ENCODE data around the gene APBB2. TPM values are rescaled to one million over a fixed set of nuclear protein-coding genes. Genes with fewer than 3 reads are reported as not detected.

APBB2 gene
- total and polyA plus RNA-seq, 2 donors (not counting 1 experiment from before 2014, with no cell fraction given), result 4.4 to 15.8 TPM

DNA sequence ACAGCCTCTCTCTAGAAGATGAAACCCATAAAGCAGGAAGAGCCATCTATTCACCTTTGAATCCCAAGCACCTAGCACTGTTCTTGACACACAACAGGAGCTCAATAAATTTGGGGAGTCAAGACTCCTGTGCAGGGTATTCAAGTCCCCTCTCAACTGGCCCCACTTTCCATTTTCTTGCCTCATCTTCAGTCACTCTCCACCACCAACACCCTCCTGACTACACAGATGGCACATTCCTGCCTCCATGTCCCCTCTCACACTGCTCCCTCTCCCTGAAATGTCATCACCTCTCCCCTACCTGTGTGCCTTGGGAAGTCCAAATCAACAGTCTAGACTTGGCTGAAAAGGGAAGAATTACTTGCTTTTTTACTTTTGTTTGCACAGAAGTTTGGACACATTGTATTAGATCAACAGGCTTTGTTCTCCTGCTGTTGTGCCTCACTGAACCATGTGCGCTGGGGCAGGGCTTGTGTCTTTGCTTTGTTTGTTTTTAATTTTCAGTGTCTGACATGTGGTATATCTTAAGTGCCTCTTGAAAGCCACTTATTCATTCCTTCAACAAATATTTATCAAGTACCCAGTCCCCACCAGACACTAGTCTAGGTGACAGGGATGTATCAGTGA is 85.1 kb downstream of the APBB2 start:
- no CpG with 5 or more reads among the region's 1 CpG for WGBS (ENCODE audit: insufficient coverage)
- no peaks in the 10 kb centered on the region for H3K4me1 Mint-ChIP-seq
- Histone ChIP-seq H2AFZ (ENCODE audit: insufficient read depth, low read depth, low read length, poor library complexity, severe bottlenecking) (no peak overlapping the region), H3K36me3 (replicated peaks in 1 of 2; ENCODE audit: control extremely low read depth in 1 of 2, control insufficient read depth in 1 of 2, extremely low read depth in 1 of 2, insufficient read depth in 2 of 2, low read length in 1 of 2) (no peaks in the 10 kb centered on the region), H3K4me3 (ENCODE audit: control extremely low read depth in 1 of 5, extremely low read depth in 1 of 5, insufficient read depth in 1 of 5, low read depth in 2 of 5, low read length in 4 of 5) (no peak overlapping the region), H3K79me2 (ENCODE audit: control insufficient read depth, insufficient read depth, low read length) (no peaks in the 10 kb centered on the region), H3K4me2 (replicated peaks; ENCODE audit: low read depth, low read length, poor library complexity, severe bottlenecking) (no peak overlapping the region), H3K9me3 (ENCODE audit: control extremely low read depth in 1 of 3, control insufficient read depth in 2 of 3, insufficient read depth in 1 of 3, low read length in 2 of 3) (no peaks in the 10 kb centered on the region), H3K27me3 (replicated peaks in 1 of 4; ENCODE audit: control extremely low read depth in 1 of 4, control insufficient read depth in 3 of 4, insufficient read depth in 4 of 4, low read length in 3 of 4) (no peaks in the 10 kb centered on the region), H3K27ac (ENCODE audit: low read length in 2 of 2) (no peak overlapping the region), H4K20me1 (ENCODE audit: control insufficient read depth, insufficient read depth, low read length, poor library complexity, severe bottlenecking) (no peaks in the 10 kb centered on the region), H3K4me1 (ENCODE audit: control insufficient read depth in 2 of 2, insufficient read depth in 2 of 2, low read length in 2 of 2) (no peaks in the 10 kb centered on the region), H3K9ac (ENCODE audit: low read length) (no peak overlapping the region)
- POLR2A ChIA-PET, result no interaction called here
- ATAC-seq (ENCODE audit: low read depth) (no peak), DNase-seq (no peak)
- H3K4me3 Mint-ChIP-seq, result no peak overlapping the region
- TF ChIP-seq, protein P1, sequence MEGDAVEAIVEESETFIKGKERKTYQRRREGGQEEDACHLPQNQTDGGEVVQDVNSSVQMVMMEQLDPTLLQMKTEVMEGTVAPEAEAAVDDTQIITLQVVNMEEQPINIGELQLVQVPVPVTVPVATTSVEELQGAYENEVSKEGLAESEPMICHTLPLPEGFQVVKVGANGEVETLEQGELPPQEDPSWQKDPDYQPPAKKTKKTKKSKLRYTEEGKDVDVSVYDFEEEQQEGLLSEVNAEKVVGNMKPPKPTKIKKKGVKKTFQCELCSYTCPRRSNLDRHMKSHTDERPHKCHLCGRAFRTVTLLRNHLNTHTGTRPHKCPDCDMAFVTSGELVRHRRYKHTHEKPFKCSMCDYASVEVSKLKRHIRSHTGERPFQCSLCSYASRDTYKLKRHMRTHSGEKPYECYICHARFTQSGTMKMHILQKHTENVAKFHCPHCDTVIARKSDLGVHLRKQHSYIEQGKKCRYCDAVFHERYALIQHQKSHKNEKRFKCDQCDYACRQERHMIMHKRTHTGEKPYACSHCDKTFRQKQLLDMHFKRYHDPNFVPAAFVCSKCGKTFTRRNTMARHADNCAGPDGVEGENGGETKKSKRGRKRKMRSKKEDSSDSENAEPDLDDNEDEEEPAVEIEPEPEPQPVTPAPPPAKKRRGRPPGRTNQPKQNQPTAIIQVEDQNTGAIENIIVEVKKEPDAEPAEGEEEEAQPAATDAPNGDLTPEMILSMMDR (IDR thresholded peaks at IDR 0.05), result no peak
- no peak for TF ChIP-seq EZH2 (IDR thresholded peaks at IDR 0.05; ENCODE audit: borderline replicate concordance, insufficient read depth, low read depth, low read length, poor library complexity, severe bottlenecking)
- intact Hi-C loops (cut with micrococcal nuclease), result no loop called here
- CTCF ChIA-PET, result no interaction called here
- no peak overlapping the region for H3K27ac Mint-ChIP-seq
- no peaks in the 10 kb centered on the region for H3K9me3 Mint-ChIP-seq (ENCODE audit: insufficient read depth)
- no peaks in the 10 kb centered on the region for H3K27me3 Mint-ChIP-seq

DNA sequence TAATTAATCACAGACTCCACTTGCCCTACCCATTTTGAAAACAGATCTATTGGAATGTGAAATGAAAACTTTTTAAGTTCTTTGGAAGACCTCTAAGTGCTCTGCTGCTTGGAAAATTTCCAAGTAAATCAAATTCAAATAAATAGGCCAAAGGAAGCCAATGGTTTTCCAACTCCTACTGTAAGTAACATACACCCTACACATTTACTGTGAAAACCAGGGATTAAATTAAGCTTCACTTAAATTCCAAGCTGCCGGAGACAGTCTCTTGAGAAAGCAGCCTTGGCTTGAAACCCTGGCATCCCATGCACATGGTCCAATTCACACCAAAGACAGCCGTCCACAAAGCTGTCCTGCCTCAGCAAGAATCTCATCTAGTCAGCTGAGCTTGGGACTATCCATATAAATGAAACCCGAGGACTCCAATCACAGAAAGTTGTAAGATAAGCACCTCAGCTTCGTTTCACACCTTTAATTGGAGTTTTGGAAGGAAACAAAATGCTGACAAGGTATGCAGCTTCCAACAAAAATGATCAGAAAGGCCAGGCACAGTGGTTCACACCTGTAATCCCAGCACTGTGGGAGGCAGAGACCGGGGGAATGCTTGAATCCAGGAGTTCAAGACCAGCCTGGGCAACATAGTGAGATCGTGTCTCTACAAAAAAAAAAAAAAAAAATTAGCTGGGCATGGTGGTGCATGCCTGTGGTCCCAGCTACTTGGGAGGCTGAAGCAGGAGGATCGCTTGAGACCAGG is 88.6 kb downstream of the APBB2 start:
- H3K79me2 ChIP-seq (ENCODE audit: control insufficient read depth, insufficient read depth, low read length), result no peaks in the 10 kb centered on the region
- H3K27ac ChIP-seq (ENCODE audit: low read length in 2 of 2), result no peak overlapping the region
- ChIA-PET CTCF (no interaction called here), POLR2A (no interaction called here)
- H3K27me3 Mint-ChIP-seq, result no peaks in the 10 kb centered on the region
- no peak for ATAC-seq (ENCODE audit: low read depth)
- TF ChIP-seq EZH2 (IDR thresholded peaks at IDR 0.05; ENCODE audit: borderline replicate concordance, insufficient read depth, low read depth, low read length, poor library complexity, severe bottlenecking), result no peak
- TF ChIP-seq, protein P1 (IDR thresholded peaks at IDR 0.05), result no peak
- peaks cover 0 to 3% (median 0%) of the 10 kb centered on the region in 3 donors for H3K9me3 ChIP-seq (ENCODE audit: control extremely low read depth in 1 of 3, control insufficient read depth in 2 of 3, insufficient read depth in 1 of 3, low read length in 2 of 3)
- H3K4me1 Mint-ChIP-seq, result no peaks in the 10 kb centered on the region
- H3K9me3 Mint-ChIP-seq (ENCODE audit: insufficient read depth), result no peaks in the 10 kb centered on the region
- no peak overlapping the region for H3K4me3 Mint-ChIP-seq
- H3K4me2 ChIP-seq (replicated peaks; ENCODE audit: low read depth, low read length, poor library complexity, severe bottlenecking), result no peak overlapping the region
- no peak for DNase-seq
- H3K9ac ChIP-seq (ENCODE audit: low read length), result no peak overlapping the region
- no peaks in the 10 kb centered on the region for H4K20me1 ChIP-seq (ENCODE audit: control insufficient read depth, insufficient read depth, low read length, poor library complexity, severe bottlenecking)
- no peak overlapping the region for H3K4me3 ChIP-seq (ENCODE audit: control extremely low read depth in 1 of 5, extremely low read depth in 1 of 5, insufficient read depth in 1 of 5, low read depth in 2 of 5, low read length in 4 of 5)
- no peak overlapping the region for H2AFZ ChIP-seq (ENCODE audit: insufficient read depth, low read depth, low read length, poor library complexity, severe bottlenecking)
- WGBS (ENCODE audit: insufficient coverage), result 86% methylated on average over 5 of the region's 7 CpGs
- H3K36me3 ChIP-seq (replicated peaks in 1 of 2; ENCODE audit: control extremely low read depth in 1 of 2, control insufficient read depth in 1 of 2, extremely low read depth in 1 of 2, insufficient read depth in 2 of 2, low read length in 1 of 2), result no peaks in the 10 kb centered on the region
- H3K27ac Mint-ChIP-seq, result no peak overlapping the region
- H3K27me3 ChIP-seq (replicated peaks in 1 of 4; ENCODE audit: control extremely low read depth in 1 of 4, control insufficient read depth in 3 of 4, insufficient read depth in 4 of 4, low read length in 3 of 4), result no peaks in the 10 kb centered on the region
- intact Hi-C loops (cut with micrococcal nuclease), result no loop called here
- no peaks in the 10 kb centered on the region for H3K4me1 ChIP-seq (ENCODE audit: control insufficient read depth in 2 of 2, insufficient read depth in 2 of 2, low read length in 2 of 2)
